ENCODE results near the gene HDGFL3.

Gene HDGFL3

DNA sequence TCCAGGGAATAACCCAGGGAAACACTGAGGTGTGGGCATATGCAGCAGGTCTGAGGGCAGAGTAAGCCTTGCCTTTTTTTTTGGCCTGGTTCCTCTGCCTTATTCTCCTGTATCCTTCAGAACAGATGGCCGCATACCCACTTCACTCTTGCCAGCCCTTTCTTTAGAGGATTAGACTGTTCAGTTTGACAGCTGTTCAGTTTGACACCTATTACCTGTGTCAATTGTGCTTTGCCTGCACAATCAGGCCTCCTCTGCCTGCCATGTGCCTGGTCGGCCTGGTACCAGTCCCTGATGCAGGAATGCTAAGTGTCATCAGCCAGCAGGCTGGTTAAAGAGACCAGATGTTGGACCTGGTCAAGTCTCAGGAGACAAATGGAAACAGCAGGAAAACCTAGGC, 77.8 kb downstream of the HDGFL3 start:
- TF ChIP-seq, protein P1, sequence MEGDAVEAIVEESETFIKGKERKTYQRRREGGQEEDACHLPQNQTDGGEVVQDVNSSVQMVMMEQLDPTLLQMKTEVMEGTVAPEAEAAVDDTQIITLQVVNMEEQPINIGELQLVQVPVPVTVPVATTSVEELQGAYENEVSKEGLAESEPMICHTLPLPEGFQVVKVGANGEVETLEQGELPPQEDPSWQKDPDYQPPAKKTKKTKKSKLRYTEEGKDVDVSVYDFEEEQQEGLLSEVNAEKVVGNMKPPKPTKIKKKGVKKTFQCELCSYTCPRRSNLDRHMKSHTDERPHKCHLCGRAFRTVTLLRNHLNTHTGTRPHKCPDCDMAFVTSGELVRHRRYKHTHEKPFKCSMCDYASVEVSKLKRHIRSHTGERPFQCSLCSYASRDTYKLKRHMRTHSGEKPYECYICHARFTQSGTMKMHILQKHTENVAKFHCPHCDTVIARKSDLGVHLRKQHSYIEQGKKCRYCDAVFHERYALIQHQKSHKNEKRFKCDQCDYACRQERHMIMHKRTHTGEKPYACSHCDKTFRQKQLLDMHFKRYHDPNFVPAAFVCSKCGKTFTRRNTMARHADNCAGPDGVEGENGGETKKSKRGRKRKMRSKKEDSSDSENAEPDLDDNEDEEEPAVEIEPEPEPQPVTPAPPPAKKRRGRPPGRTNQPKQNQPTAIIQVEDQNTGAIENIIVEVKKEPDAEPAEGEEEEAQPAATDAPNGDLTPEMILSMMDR (IDR thresholded peaks at IDR 0.05; ENCODE audit: extremely low read depth, missing control alignments) = no peak

DNA sequence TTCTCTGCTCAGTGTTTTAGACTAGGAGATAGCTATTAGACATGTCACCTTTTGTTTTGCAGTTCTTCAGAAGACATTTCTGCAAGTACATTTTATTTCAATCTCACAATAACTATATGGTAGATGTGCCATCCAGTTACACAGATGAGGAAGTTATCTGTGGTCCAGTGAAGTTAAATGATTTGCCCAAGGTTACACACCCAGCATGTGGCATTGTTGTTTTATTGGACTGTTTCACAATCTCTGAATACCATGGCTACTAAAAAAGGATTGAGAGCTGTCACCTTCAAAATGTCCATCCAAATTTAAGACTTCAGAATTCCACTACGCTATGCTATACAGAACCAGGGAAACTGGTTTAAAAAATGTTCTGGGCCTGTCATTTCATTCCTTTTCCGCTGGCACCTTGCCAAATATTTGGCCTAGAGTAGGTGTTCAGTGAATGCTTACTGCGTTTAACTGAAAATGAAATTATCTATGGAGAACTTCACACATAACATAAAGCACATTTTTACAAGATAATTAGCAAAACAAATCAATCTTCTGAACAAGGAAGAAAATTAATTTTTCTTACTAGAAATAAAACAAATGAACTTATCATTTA, 80.0 kb downstream of the HDGFL3 start:
- TF ChIP-seq, protein P1 (IDR thresholded peaks at IDR 0.05; ENCODE audit: extremely low read depth, missing control alignments) = no peak
- no peak for DNase-seq (ENCODE audit: low spot score)

More for the DNA sequence above, 77.8 kb downstream of the HDGFL3 start:
- no peak for DNase-seq (ENCODE audit: low spot score)

DNA sequence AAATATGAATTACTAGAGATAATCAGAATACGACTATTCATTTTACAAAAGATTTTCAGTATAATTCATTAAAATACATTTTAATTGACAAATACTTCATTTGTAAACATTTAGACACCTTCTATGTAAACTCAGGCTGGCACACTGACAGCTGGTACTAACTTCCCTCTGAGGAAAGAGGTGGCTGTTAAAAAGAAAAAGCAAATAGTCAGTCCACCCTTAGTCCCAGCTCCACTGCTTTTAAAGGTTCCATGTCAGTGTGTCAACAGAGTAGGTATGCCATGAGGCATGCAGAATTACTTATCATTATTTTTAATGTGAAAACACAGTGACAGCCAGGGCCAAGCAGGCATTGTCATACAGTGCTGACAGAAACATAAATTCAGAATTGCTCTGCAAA, 84.1 kb downstream of the HDGFL3 start:
- TF ChIP-seq, protein P1 (IDR thresholded peaks at IDR 0.05; ENCODE audit: extremely low read depth, missing control alignments) = no peak
- DNase-seq (ENCODE audit: low spot score) = no peak

DNA sequence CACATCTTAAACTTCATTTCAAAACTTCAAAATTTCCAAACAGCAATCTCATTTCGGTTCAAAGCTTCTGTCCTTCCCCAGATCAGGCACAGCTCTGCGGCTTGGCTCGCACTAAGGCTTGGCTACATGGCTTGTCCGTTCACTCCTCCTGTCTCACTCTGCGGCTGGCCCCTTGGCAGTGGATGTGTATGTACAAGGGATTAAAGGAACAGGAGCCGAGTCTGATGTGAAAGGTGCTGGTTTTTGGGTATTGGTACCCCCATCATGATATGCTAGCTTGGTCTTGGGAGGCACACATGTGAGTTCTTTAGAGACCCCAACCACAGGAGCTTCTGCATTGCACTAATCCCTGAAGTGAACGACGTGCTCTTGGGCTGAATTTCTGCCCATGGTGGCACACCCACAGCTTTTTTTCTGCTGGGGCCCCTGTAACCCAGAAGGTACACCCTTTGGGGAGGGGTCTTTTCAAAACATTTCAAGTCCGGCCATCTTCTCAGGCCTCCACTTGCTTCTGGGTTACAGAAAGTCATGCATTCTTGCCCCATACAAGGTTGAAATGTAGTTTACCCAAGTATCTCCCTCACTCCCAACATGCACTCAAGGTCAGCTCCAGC, 87.5 kb downstream of the HDGFL3 start:
- no peak for DNase-seq (ENCODE audit: low spot score)
- TF ChIP-seq, protein P1 (IDR thresholded peaks at IDR 0.05; ENCODE audit: extremely low read depth, missing control alignments) = no peak

DNA sequence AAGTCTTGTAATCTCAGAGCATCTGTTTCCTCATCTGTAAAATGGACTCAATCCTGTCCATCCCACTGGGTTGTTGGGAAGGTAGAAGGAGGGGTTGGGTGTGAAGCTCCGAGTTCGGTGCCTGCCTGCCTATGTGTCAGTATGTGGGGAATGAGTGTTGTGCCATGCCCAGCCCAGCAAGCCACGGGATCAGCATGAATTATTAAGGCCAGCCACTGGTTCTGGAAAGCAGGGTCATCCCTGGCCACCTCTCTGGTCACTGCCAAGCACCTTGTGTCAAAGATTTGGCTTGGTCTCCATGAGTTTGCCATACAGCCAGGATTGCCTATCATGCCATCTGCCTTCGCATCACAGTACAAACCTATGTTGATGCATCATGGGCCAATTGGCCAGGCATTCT, 88.7 kb downstream of the HDGFL3 start:
- TF ChIP-seq, protein P1 (IDR thresholded peaks at IDR 0.05; ENCODE audit: extremely low read depth, missing control alignments) = no peak
- no peak for DNase-seq (ENCODE audit: low spot score)

DNA sequence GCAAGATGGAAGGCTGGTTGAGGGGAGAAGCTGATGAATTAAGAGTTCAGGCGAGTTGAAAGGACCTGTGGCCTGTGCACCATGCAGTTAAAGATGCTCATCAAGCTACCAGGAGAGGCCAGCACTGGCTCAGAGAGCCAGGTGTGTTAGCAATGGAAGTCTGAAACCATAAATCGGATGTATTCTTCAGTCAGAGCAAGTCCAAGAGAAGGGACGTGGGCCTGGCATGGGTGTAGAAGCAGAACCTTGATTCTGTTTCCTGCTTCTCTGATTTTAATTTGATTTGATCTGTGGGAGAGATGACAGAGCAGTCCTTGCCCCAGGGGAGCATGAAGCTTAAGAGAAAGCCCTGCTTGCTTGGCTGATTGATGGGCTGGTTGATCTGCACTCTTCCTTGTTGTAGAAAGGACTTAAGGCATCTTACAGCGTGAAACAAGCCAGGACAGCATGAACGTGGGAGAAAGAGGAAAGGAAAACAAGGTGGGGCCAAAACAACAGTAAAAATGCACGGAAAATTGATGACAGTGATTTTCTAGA, 89.3 kb downstream of the HDGFL3 start:
- TF ChIP-seq, protein P1 (IDR thresholded peaks at IDR 0.05; ENCODE audit: extremely low read depth, missing control alignments) = no peak
- no peak for DNase-seq (ENCODE audit: low spot score)

DNA sequence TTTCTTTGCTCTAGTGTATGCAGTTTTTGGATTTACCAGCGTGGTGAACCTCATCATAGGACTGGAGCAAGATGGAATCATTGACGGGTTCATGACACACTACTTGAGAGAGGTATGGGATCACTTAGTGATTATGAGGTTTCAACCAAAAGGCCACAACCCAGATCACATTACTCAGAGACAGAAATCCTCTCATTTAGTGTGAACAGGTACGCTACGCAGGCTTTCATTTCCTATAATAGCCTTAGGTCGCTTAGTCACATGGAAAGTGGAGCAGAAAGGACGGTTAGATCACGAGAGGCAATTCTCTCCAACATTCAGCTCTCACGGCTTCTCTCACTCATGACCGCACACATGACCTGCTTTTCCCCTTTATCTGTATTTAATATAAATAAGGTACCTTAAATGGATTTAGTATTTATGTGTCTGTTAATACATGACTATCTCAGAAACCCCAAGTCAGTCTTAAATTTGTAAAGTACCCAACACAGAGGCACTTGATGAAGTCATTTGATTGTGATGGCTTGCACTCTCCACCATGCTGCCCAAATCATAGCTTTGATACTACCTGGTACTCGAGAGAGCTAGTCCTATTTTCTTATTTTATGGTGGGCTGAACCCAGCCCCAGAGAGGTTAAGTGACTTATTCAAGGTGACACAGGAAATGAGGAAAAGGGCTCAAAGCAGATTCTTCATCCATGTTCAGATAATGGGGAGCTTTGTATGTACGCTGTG, 91.6 kb downstream of the HDGFL3 start:
- TF ChIP-seq, protein P1 (IDR thresholded peaks at IDR 0.05; ENCODE audit: extremely low read depth, missing control alignments) = no peak
- DNase-seq (ENCODE audit: low spot score) = peak; percentile 45
